PC-9 (cell line): ENCODE data around the gene OBP2A. TPM values are rescaled to one million over a fixed set of nuclear protein-coding genes. Genes with fewer than 3 reads are reported as not detected.

Source experiments
- BruUV-seq: library from RNA; stranded (reverse); fragments of 400-500 nt; replicated peaks from 2 replicates; lab custom pipeline; 2021; lab: Mats Ljungman, UMichigan
- CTCF ChIA-PET: fragments of 300-600 bp; sonication (Branson Sonifier 250); formaldehyde crosslinking; loops from one replicate; lab custom pipeline; 2022; ENCODE audit warnings: antibody characterized with exemption; lab: Charles Lee
- POLR2A ChIA-PET: fragments of 300-600 bp; sonication (Branson Sonifier 250); formaldehyde crosslinking; loops from one replicate; lab custom pipeline; 2022; ENCODE audit warnings: antibody characterized with exemption; ENCODE audit not compliant: unreplicated experiment; lab: Charles Lee
- DNase-seq, 2 experiments: peaks; one replicate each; pipeline versions ENCODE4 v3.0.0 to v3.0.0-alpha.2; 2015 to 2022; ENCODE audit warnings: mixed read lengths in 1 of 2
- H2AFZ ChIP-seq: fragments of 200-600 bp; sonication (generic); 2 replicates; pipeline ENCODE4 v1.8.1; 2017; ENCODE audit warnings: antibody characterized with exemption
- H3F3A ChIP-seq: fragments of 200-600 bp; sonication (generic); 2 replicates; pipeline ENCODE4 v1.8.1; 2017; ENCODE audit warnings: antibody characterized with exemption, mild to moderate bottlenecking, low read depth; ENCODE audit not compliant: insufficient read depth
- H3K27ac ChIP-seq: fragments of 200-600 bp; sonication (generic); 2 replicates; pipeline ENCODE4 v1.6.1; 2016; ENCODE audit warnings: mixed run types
- H3K27me3 ChIP-seq: fragments of 200-600 bp; sonication (generic); 2 replicates; pipeline ENCODE4 v1.6.1; 2016; ENCODE audit warnings: low read depth, mixed run types; ENCODE audit not compliant: insufficient read depth
- H3K36me3 ChIP-seq: fragments of 200-600 bp; sonication (generic); 2 replicates; pipeline ENCODE4 v1.6.1; 2016; ENCODE audit warnings: low read depth, mixed run types
- H3K4me1 ChIP-seq: fragments of 200-600 bp; sonication (generic); replicated peaks from 2 replicates; pipeline ENCODE4 v1.6.1; 2016; ENCODE audit warnings: mixed run types; ENCODE audit not compliant: insufficient read depth
- H3K4me2 ChIP-seq: fragments of 200-600 bp; sonication (generic); 2 replicates; pipeline ENCODE4 v1.6.1; 2017; ENCODE audit warnings: mixed run types
- H3K4me3 ChIP-seq: fragments of 200-600 bp; sonication (generic); 2 replicates; pipeline ENCODE4 v1.6.1; 2016; ENCODE audit warnings: mixed run types
- H3K79me2 ChIP-seq: fragments of 200-600 bp; sonication (generic); 2 replicates; pipeline ENCODE4 v1.6.1; 2017; ENCODE audit warnings: low read depth, mixed run types
- H3K9me2 ChIP-seq: fragments of 200-600 bp; sonication (generic); 2 replicates; pipeline ENCODE4 v1.8.1; 2017; ENCODE audit warnings: mild to moderate bottlenecking; ENCODE audit not compliant: insufficient read depth
- H3K9me3 ChIP-seq: fragments of 200-600 bp; sonication (generic); 2 replicates; pipeline ENCODE4 v1.8.1; 2016; ENCODE audit warnings: low read depth; ENCODE audit not compliant: insufficient read depth
- H4K20me1 ChIP-seq: fragments of 200-600 bp; sonication (generic); 2 replicates; pipeline ENCODE4 v1.8.1; 2017; ENCODE audit not compliant: insufficient read depth
- EZH2 ChIP-seq: fragments of 200-600 bp; sonication (generic); IDR thresholded peaks from 2 replicates; pipeline ENCODE4 v1.8.0; 2017; ENCODE audit warnings: antibody characterized with exemption, low read depth
- intact Hi-C: fragments of 100-400 bp; cut with micrococcal nuclease; formaldehyde crosslinking; loops from one replicate; pipeline ENCODE4 v1.10.0; 2022; ENCODE audit not compliant: unreplicated experiment
- total RNA-seq: library from RNA; stranded (reverse); gene quantifications from 2 replicates; pipeline ENCODE4 v1.2.3, GENCODE V29; 2021
- TF ChIP-seq, protein P1 (sequence below): fragments of 200-600 bp; sonication (generic); conservative IDR thresholded peaks from 2 replicates; pipeline ENCODE4 v1.6.1; 2017; ENCODE audit warnings: mixed run types, antibody characterized with exemption, mild to moderate bottlenecking, moderate library complexity

The OBP2A gene
- total RNA-seq, 1 experiment from 2014 or later: not detected

GRCh38 chr9:135523521-135524129, 22.3 kb upstream of the OBP2A start:
- TF ChIP-seq, protein P1, sequence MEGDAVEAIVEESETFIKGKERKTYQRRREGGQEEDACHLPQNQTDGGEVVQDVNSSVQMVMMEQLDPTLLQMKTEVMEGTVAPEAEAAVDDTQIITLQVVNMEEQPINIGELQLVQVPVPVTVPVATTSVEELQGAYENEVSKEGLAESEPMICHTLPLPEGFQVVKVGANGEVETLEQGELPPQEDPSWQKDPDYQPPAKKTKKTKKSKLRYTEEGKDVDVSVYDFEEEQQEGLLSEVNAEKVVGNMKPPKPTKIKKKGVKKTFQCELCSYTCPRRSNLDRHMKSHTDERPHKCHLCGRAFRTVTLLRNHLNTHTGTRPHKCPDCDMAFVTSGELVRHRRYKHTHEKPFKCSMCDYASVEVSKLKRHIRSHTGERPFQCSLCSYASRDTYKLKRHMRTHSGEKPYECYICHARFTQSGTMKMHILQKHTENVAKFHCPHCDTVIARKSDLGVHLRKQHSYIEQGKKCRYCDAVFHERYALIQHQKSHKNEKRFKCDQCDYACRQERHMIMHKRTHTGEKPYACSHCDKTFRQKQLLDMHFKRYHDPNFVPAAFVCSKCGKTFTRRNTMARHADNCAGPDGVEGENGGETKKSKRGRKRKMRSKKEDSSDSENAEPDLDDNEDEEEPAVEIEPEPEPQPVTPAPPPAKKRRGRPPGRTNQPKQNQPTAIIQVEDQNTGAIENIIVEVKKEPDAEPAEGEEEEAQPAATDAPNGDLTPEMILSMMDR: no peak
- TF ChIP-seq EZH2: no peak
- Histone ChIP-seq H3K4me2 (no peak overlapping the region), H2AFZ (no peak overlapping the region), H3K4me3 (no peak overlapping the region), H3K4me1 (no peaks in the 10 kb centered on the region), H3K79me2 (no peaks in the 10 kb centered on the region), H3K9me2 (no peaks in the 10 kb centered on the region), H3K9me3 (no peaks in the 10 kb centered on the region), H3K36me3 (no peaks in the 10 kb centered on the region), H3F3A (no peaks in the 10 kb centered on the region), H3K27ac (no peak overlapping the region), H4K20me1 (no peaks in the 10 kb centered on the region), H3K27me3 (peaks cover 55% of the 10 kb centered on the region)
- BruUV-seq: no TSS peak
- intact Hi-C loops: no loop called here
- ChIA-PET POLR2A (no interaction called here), CTCF (no interaction called here)
- DNase-seq: no peak

GRCh38 chr9:135524130-135524861, 21.6 kb upstream of the OBP2A start:
- DNase-seq: no peak
- TF ChIP-seq EZH2: no peak
- TF ChIP-seq, protein P1: no peak
- Histone ChIP-seq H3K4me3 (no peak overlapping the region), H3K27ac (no peak overlapping the region), H3K9me3 (no peaks in the 10 kb centered on the region), H3F3A (no peaks in the 10 kb centered on the region), H3K27me3 (peaks cover 54% of the 10 kb centered on the region), H3K4me1 (no peaks in the 10 kb centered on the region), H4K20me1 (no peaks in the 10 kb centered on the region), H3K4me2 (no peak overlapping the region), H3K9me2 (no peaks in the 10 kb centered on the region), H3K36me3 (no peaks in the 10 kb centered on the region), H2AFZ (no peak overlapping the region), H3K79me2 (no peaks in the 10 kb centered on the region)
- intact Hi-C loops: no loop called here
- POLR2A ChIA-PET: no interaction called here
- no TSS peak for BruUV-seq
- CTCF ChIA-PET: no interaction called here

DNA sequence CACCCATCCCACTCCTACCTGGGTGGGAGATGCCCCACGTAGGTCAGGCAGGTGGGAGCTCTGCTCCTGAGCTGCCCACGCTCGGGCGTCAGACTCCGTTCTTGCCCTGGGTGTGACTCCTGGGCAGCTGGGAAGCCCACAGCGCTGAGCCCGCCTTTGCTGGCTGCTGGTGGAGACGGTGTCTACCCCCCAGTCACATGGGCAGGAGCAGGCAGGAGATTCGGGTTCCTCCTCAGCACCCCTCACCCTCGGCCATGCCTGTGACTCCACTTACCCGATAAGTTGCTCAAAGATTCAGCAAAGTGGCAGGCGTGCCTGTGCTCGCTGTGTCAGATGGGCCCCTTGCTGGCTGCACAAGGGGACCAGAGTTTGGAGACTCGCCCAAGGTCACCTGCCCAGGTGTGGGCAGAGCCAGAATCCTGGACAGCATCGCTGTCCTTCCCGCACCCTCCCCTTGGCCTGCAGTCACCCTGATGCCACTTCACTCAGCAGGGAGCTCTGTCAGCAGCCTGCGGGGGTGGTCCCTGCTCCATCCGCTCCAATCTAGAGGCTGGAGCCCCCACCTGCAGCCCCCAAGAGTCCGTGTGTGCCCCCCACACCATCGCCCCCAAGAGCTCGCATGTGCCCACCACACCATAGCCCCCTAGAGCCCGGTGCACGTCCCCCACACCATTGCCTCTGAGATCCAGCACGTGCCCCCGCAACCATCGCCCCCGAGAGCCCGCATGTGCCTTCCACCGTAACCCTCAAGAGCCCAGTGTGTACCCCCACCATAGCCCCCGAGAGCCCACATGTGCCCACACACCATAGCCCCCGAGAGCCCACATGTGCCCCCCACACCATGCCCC, 20.5 kb upstream of the OBP2A start:
- H4K20me1 ChIP-seq: no peaks in the 10 kb centered on the region
- ChIA-PET CTCF (no interaction called here), POLR2A (no interaction called here)
- no peaks in the 10 kb centered on the region for H3K79me2 ChIP-seq
- intact Hi-C loops: no loop called here
- no peaks in the 10 kb centered on the region for H3K9me2 ChIP-seq
- no peaks in the 10 kb centered on the region for H3K4me1 ChIP-seq
- DNase-seq: no peak
- H3K36me3 ChIP-seq: no peaks in the 10 kb centered on the region
- no peak overlapping the region for H3K27ac ChIP-seq
- H3K4me3 ChIP-seq: no peak overlapping the region
- no peaks in the 10 kb centered on the region for H3K9me3 ChIP-seq
- no peak overlapping the region for H2AFZ ChIP-seq
- H3K4me2 ChIP-seq: no peak overlapping the region
- no TSS peak for BruUV-seq
- H3F3A ChIP-seq: no peaks in the 10 kb centered on the region
- TF ChIP-seq, protein P1: no peak
- TF ChIP-seq EZH2: no peak
- H3K27me3 ChIP-seq: peaks cover 55% of the 10 kb centered on the region
